ENCODE data around the gene ARGLU1. TPM values are rescaled to one million over a fixed set of nuclear protein-coding genes. Genes with fewer than 3 reads are reported as not detected.

The ARGLU1 gene
- total RNA-seq, 4 donors from 2014 or later: 95.4 to 233 (median 126) TPM

- no peak for DNase-seq
- Histone ChIP-seq H3K4me3 (no peak overlapping the region), H3K9me3 (peaks cover 0 to 10% (median 3%) of the 10 kb centered on the region in 4 donors), H3K4me1 (no peaks in the 10 kb centered on the region), H3K27ac (peak overlapping the region in 2 of 4 donors; percentile 40 to 46), H3K27me3 (no peaks in the 10 kb centered on the region), H3K36me3 (no peaks in the 10 kb centered on the region)
- TF ChIP-seq POLR2A (IDR thresholded peaks at IDR 0.05) (no peak), CTCF (IDR thresholded peaks at IDR 0.05) (no peak)
Measured at GRCh38 chr13:106587787-106588186, 19.9 kb upstream of the ARGLU1 start.

- TF ChIP-seq CTCF (IDR thresholded peaks at IDR 0.05): no peak
- no peak for TF ChIP-seq POLR2A (IDR thresholded peaks at IDR 0.05)
- Histone ChIP-seq H3K9me3 (peaks cover 0 to 10% (median 3%) of the 10 kb centered on the region in 4 donors), H3K4me3 (no peak overlapping the region), H3K4me1 (no peaks in the 10 kb centered on the region), H3K27ac (no peak overlapping the region), H3K36me3 (no peaks in the 10 kb centered on the region), H3K27me3 (no peaks in the 10 kb centered on the region)
- no peak for DNase-seq
Measured at GRCh38 chr13:106586648-106587166, 18.8 kb upstream of the ARGLU1 start.

GRCh38 chr13:106581225-106581624 lies 13.3 kb upstream of the ARGLU1 start:
- Histone ChIP-seq H3K36me3 (no peaks in the 10 kb centered on the region), H3K27ac (no peak overlapping the region), H3K9me3 (peaks cover 0 to 9% (median 3%) of the 10 kb centered on the region in 4 donors), H3K27me3 (no peaks in the 10 kb centered on the region), H3K4me1 (no peaks in the 10 kb centered on the region), H3K4me3 (no peak overlapping the region)
- TF ChIP-seq CTCF (IDR thresholded peaks at IDR 0.05) (no peak), POLR2A (IDR thresholded peaks at IDR 0.05) (no peak)
- no peak for DNase-seq

GRCh38 chr13:106575896-106576295 lies 8.0 kb upstream of the ARGLU1 start:
- H3K27ac ChIP-seq: no peak overlapping the region
- no peaks in the 10 kb centered on the region for H3K4me1 ChIP-seq
- TF ChIP-seq POLR2A (IDR thresholded peaks at IDR 0.05): no peak
- TF ChIP-seq CTCF (IDR thresholded peaks at IDR 0.05): no peak
- H3K36me3 ChIP-seq: no peaks in the 10 kb centered on the region
- H3K9me3 ChIP-seq: no peaks in the 10 kb centered on the region
- H3K27me3 ChIP-seq: no peaks in the 10 kb centered on the region
- H3K4me3 ChIP-seq: no peak overlapping the region
- DNase-seq: no peak

- H3K4me1 ChIP-seq: no peaks in the 10 kb centered on the region
- no peaks in the 10 kb centered on the region for H3K36me3 ChIP-seq
- H3K27ac ChIP-seq: peak overlapping the region in 1 of 4 donors; percentile 22
- no peak for DNase-seq
- TF ChIP-seq POLR2A (IDR thresholded peaks at IDR 0.05) (no peak), CTCF (IDR thresholded peaks at IDR 0.05) (no peak)
- H3K4me3 ChIP-seq: no peak overlapping the region
- H3K27me3 ChIP-seq: no peaks in the 10 kb centered on the region
- H3K9me3 ChIP-seq: no peaks in the 10 kb centered on the region
Measured at GRCh38 chr13:106573868-106574267, 5.9 kb upstream of the ARGLU1 start.
